HG03442 (cell line): Measurements from ENCODE around the gene CCDC185.

Experiments
- ATAC-seq: cut with Tn5 transposase; IDR thresholded peaks from one replicate; pipeline ENCODE4 v1.9.1; 2021; ENCODE audit warnings: mild to moderate bottlenecking, moderate library complexity; ENCODE audit not compliant: unreplicated experiment

The CCDC185 gene

GRCh38 chr1:223393275-223394214, at the start of gene CCDC185:
Gene CCDC185, plus strand, starts transcription at chr1:223393415. Its CDS starts 61 bp downstream, at chr1:223393476.
- ATAC-seq, result no peak

- ATAC-seq, result no peak
These were observed 49.5 kb upstream of the CCDC185 start for GRCh38 chr1:223343692-223344091.

DNA sequence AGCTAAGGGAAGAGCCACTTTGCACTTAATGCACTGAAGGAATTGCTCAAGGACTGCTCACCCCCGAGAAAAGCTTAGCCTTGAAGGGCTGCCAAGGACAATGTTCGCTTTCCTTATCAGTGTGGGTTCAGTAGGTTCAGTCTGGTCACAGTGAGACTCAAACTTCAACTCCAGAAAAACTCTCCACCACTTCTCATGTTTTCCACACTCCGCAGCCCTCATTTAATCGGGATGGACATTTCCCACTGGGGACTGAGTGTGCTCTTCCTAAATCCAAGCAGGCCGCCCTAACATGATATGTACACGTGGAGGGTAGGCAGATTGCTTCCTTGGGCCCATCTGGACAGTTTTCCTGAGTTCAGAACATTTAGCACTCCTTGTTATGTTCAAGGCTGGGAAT, 48.7 kb upstream of the CCDC185 start:
- ATAC-seq, result no peak

DNA sequence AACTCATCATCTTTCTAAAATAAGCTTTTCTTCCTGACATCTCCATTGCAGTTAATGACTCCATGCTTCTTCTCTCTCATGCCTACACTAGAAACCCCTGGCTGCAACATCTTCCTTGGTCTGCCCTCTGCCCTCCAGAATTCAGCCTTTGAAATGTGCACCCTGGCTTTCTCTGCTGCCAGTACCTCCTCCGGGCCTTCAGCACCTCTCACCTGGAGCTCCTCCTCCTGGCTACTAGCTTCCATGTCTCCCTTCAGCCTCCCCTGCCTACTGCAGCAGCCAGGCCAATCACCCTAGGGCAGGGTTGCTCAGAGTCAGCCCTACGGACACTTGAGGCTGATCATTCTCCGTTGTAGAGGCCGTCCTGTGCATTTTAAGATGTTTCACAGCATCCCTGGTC, 47.5 kb upstream of the CCDC185 start:
- ATAC-seq, result no peak

DNA sequence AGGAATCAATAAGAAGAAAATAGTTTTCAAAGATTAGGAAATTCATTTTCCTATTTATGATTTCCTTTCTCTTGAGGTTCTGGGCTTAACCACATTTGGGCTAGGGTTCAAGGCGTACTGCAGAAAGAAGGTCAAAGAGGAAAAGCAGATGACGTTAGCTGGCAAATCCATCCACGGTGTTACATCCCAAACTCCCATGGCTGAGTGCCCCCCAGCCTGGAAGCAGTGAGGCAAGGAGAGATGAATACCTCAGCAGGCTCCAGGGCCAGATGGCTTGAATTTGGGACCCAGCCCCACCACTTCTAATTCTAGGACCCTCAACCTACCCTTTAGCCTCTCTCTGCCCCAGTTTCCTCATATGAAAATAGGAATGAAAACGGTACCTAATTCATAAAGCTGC, 46.9 kb upstream of the CCDC185 start:
- no peak for ATAC-seq

DNA sequence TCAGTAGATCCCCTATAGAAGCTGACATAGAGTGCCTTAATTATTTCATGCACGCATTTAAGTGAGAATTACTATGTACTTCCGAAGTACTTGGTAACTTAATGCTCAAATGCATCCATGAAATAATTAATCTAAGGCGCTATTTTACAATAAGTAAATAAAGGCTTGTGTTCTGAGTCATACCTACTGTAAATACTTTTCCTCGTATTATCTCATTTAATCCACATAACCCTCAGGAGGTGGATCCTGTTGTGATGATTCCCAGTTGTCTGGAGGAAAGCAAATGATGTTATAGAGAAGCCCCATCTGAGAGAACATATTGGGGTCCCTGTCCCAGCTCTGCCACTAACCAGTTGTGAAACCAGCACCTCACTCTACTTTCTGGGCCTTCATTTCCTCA, 45.6 kb upstream of the CCDC185 start:
- no peak for ATAC-seq

DNA sequence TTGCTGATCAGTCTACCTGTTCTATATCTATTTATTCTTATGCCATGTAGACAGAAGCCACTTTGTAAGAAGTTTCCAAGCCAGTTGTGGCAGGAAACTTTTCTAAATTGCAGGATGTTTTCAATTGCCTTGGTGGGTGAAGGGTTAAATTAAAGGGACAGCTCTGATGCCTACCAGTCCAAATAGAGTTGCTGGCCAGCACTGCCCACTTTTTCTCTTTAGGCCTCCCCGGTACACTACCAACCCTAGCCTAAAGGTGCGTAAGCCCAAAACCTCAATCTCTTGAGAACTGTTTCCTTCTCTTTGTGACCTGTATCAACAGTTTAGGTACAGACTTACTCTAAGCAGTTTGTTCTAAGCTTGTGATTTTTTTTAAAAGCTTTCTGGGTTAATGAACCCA, 44.8 kb upstream of the CCDC185 start:
- no peak for ATAC-seq

DNA sequence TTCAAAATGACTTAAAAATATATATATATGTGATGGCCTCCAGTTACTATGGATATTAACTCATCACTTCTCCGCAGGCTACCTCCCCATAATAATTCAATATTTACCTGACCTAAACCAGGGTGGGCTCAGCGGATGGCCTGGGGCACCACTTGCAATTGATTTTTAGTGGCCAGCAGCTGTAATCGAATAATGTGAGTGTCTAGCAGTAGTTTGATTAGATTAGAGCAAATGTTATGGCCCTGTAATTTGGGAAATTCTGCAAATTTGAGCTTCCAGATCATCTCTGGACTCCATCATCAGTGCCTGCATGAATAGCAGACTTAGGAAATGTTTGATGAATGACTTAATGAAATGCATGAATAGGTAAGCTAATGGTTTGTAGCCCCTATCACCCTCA, 44.0 kb upstream of the CCDC185 start:
- no peak for ATAC-seq

- no peak for ATAC-seq
These were observed 42.8 kb upstream of the CCDC185 start for GRCh38 chr1:223350361-223350908.

DNA sequence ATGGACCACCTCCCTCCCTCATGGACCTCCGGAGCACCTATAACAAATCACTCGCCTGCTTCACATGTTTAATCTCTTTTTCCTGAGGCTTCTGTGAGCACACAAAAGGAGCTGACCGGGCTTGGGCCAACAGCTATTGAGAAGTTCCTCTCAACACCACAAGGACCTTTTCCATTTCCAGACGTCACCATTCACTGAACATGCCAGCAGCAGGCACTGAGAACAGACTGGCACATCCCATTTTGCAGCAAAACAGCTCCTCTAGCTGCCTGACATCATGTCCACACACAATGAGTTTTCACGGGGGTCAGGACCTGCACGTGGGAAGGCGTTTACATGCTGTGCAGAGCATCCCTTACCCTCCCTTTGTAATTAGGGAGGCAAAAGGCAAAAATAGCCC, 40.3 kb upstream of the CCDC185 start:
- ATAC-seq, result no peak

DNA sequence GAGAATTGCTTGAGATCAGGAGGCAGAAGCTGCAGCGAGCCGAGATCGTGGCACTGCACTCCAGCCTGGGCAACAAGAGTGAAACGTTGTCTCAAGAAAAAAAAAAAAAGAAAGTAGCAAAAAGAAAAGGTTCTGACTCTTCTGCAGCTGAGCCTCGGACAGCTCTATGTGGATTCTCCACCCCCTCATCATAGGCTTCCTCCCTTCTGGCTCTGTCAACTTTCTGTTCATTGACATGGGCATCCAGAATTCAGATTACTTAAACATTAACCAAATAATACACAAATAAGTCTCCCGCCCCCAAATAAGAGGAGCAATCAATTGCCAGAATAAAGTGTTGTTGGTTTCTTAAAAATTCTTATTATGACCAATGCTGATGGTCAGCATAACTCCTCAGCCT, 39.3 kb upstream of the CCDC185 start:
- ATAC-seq, result no peak

DNA sequence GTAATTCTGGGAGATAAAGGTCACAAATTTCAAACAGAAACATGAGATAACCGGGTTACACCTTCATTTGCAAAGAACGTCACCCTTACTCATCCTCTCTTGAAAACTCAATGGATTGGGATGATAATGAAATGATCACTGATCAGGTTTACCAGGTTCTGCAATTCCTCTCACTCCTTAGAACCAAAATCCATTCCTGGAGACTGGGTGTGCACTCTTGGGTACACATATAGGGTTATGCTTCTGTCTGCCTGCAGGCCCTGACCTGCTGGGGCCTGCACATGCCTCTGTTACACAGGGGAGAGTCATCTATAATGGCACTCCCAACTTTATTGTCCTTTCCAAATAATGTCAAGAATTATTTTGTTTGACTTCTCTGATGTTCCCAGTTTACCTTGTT, 37.5 kb upstream of the CCDC185 start:
- no peak for ATAC-seq

DNA sequence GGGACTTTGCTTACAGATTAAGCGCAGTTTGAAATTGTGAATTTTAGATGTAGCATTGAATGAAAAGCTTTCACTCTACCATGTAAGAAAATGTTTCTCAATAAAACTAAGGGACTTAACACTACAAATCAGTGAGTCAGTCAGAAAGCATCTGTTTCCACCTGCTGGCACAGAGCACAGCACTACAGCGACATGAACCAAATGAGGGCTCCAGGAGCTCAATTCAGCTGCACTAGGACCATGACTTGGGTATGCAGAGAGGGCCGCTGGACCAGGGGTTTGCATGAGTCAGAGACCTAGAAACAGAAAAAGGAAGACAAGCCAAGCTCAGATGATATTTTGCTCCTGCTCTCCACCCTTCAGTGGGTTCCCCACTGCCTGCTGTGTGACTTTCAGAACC, 34.4 kb upstream of the CCDC185 start:
- ATAC-seq, result no peak

DNA sequence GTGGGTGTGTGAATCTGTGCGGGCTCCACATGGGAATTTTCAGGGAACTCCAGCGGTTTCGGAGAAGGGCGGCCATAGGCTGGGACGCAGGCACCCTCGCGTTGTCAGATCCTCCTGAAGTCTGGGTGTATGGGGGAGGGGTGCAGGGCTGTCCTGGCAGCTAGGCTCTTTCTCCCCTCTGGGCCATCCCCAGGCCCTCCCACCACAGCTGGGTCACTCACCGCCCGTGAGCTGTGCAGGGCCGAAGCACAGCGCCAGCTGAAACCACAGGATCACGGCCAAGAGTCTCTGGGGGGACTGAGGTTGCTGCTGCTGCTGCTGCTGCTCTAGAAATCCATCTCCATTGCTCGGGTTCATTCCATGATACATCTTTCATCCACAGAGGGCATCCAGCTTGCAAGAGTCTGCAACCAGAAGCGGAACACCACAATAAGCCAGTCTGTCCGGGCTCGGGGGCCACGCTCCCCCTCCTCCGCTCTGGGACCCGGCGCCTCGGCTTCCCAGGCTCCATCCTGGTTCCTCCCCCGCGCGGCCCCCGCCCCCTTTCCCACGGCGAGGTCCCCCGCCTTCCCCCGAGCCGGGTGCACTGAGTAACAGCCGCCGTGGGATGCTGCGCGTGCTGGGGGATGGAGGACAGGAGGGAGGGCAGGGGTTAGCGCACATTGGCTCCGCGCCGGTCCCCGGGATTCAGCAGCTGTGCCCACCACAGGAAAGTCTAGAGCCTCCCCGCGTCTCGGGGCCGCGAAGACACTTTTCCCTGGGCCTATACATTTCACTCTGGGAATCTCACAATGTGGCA, 30.0 kb upstream of the CCDC185 start:
- no peak for ATAC-seq

DNA sequence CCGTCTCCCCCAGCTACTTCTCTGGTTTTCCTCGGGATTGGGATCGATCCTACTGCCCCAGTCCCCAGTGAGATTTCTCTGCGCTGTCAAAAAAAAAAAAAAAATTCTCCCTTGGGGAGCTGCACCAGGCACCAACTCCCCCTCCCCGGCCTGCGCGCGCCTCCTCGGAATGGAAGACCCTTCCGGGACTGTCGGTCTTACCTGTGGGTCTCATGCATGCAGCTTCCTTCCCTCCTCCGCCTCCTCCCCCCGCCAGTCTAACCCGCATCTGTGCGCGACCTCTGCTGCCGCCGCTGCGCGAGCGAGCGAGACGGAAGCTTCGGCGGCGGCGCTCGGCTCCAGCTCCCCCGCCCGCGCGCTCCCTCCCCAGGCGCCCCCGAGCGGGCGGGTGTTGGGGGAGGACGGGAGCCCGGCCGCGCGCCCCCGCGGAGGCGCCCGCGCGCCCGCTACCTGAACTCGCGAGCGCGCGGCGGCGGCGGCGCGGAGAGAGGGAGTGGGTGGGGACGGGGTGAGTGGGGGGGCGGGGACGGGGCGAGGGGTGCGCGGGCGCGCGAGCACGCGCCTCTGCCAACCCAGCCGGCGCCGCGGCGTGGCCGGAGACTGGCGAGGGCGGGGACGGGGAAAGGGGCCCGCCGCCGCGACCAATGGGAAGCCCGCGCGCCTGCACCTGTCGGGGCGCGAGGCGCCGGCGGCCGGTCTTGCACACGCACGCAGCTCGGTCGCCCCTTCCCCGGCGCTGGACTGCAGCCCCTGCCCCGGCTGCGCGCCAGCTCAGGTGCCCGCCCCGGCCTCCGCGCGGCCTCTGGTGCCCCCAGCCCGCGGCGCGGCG, 29.1 kb upstream of the CCDC185 start, which contains the start of gene SUSD4:
Gene SUSD4, minus strand, starts transcription at position 321 of the 829 bp plus-strand sequence. CDS start 751 bp downstream, outside the sequence.
- ATAC-seq, result no peak

DNA sequence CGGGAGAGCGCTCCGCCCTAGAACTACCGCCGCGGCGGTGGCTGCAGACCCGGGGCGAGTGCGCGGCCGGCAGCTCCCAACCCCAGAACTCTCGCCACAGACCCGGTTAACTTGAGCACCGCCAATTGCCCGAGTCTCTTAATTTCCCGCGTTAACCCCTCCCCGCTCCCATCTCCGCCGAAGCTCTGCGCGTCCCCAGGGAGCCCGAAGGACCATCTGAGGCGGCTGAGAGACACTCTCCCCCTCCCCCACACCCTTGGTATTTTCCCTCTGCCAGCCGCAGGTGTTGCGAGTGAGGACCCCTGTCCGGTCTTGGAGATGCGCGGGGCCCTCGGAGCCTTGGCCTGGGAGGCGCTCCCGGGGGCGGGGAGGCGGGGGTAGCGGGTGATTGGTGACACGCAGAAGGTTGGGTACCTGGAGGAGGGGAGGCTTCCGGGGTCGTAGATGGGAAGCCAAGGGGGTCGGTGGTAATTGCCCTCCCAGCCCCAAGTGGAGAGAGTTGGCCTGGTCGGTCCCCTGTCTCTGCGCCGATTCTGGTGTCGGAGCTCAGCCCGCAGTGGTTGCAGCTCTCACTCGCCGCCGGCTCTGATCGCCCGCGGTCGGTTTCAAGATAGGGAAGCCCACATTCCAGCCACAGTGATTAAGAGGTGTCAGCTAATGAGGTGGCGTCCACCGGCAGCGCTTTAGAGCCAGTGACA, 28.4 kb upstream of the CCDC185 start:
- ATAC-seq, result no peak

GRCh38 chr1:223374064-223374610, 19.1 kb upstream of the CCDC185 start:
- no peak for ATAC-seq

DNA sequence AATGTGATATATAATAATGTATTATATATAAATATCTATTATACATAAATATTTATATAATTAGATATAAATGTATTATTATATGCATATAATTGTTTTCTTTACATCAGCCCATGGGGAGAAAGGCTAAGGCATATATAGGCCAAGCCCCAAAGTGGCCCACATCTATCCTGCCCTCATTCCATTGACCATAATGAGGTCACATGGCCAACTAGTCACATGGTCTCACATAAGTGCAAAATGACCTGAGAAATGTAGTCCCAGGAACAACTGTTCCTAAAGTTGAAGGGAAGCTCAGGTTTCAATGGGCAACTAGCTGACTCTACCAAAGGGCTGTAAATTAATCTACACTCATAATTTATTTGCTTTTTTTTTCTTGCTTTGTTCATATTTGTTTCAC, 14.5 kb upstream of the CCDC185 start:
- no peak for ATAC-seq

DNA sequence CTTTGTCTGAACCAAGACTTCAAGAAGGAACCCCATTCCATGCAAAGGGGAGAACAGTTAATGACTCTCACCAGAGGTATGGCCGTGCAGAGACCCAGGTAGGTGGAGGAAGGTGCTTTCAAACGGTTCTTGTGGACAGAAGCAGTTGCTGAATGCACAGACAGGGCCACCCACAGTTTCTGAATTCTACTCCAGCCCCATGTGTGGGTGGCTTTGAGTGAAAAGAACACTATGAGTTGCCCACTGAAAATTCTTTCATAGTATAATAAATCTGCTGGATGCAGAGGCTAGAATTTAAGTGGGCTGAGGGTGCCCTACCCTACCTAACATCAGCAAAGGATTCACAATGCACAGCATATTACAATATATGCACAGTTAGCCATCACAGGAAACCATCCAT, 7.2 kb upstream of the CCDC185 start:
- no peak for ATAC-seq

DNA sequence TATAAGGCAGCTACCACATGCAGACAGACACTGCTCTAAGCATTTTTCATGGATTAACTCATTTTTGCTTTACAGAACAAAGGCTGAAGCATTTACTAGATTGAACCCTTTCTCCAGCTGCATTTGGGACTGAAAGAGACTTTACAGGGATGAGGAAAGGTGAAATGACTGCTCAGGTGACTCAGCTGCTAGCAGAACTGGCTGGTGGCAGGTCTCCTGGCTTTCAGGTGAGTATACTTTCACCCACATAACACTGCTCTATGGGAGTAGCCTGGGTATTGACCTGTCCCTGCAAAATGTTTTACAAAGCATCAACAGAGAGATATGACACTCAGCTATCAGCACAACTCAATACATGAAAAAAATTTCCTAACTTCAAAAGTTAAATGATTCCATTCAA, 2.6 kb upstream of the CCDC185 start:
- no peak for ATAC-seq
